ENCODE results near the gene GRID2IP.

Gene GRID2IP

GRCh38 chr7:6536262-6537260 lies 14.7 kb downstream of the GRID2IP start:
- no peak for TF ChIP-seq CTCF (conservative IDR thresholded peaks at IDR 0.05)
- no peak overlapping the region for H3K27ac ChIP-seq

GRCh38 chr7:6533893-6534495 lies 17.3 kb downstream of the GRID2IP start:
- no peak for TF ChIP-seq CTCF (conservative IDR thresholded peaks at IDR 0.05)

GRCh38 chr7:6532516-6532915 lies 18.7 kb downstream of the GRID2IP start:
- H3K27ac ChIP-seq, result no peak overlapping the region
- no peak for TF ChIP-seq CTCF (conservative IDR thresholded peaks at IDR 0.05)

More at GRCh38 chr7:6533893-6534495, 17.3 kb downstream of the GRID2IP start:
- H3K27ac ChIP-seq, result no peak overlapping the region

GRCh38 chr7:6531492-6532279 lies 19.6 kb downstream of the GRID2IP start:
- no peak for TF ChIP-seq CTCF (conservative IDR thresholded peaks at IDR 0.05)
- no peak overlapping the region for H3K27ac ChIP-seq

GRCh38 chr7:6530626-6531491 lies 20.4 kb downstream of the GRID2IP start:
- no peak for TF ChIP-seq CTCF (conservative IDR thresholded peaks at IDR 0.05)
- no peak overlapping the region for H3K27ac ChIP-seq

- no peak overlapping the region for H3K27ac ChIP-seq
- no peak for TF ChIP-seq CTCF (conservative IDR thresholded peaks at IDR 0.05)
Measured at GRCh38 chr7:6529643-6530042, 21.6 kb downstream of the GRID2IP start.
